HG03439 (cell line): Measurements from ENCODE around the gene SENP8.
"Not testable (repeated sequence)": the region's sequence is repeated elsewhere in the genome, so short reads cannot be mapped to it uniquely, and the experiment has no call there.

Source experiments
- ATAC-seq: cut with Tn5 transposase; IDR thresholded peaks from one replicate; pipeline ENCODE4 v1.9.1; 2021; ENCODE audit warnings: mild to moderate bottlenecking, moderate library complexity; ENCODE audit not compliant: unreplicated experiment

The SENP8 gene

DNA sequence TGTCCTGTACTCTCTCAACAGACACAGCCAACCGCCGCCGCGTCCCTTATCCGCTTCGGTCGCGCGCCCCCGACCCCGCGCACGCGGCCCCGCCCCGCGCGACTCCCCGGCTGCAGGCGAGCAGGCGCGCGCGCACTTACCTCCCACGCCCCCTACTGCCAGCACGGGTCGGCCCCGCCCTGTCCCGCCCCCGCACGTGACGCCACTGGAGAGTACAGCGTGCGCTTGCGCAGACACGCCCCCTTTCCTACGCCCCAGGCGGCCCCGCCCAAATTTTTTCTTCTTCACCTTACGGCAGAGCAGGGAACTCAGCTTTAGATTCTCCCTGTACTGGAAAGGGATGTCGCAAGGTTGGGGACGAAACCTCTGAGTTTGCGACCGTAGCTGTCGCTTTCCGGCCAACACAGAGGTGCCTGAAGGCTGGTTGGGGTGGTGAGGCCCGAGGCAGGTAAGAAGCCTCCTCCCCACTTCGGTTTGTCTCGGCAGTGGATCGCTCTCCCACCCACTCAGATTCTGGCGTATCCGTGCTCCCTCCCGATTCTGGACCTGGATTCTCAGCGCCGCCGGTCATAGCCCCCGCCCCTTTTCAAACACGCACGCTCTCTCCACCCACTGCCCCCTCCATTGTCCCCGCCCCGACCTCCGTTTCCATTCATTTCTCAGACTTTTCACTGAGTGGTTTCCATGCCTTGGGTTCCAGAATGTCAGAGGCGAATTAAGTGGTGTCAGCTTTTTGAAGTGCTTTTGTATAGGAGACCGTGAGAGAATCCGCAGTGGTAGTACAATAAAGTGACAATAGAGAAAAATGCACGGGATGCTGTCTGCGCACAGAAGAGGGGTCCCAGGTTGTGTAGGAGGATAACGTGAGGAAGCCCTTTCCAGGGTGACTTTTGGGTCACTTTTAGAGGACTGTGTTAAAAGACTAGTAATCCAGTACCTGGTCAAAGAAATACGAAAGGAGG, at the start of gene SENP8, which contains the start of gene MYO9A:
Gene SENP8, plus strand, starts transcription at position 387 of the 962 bp plus-strand sequence. CDS start 21,221 bp downstream, outside the sequence.
Gene MYO9A, minus strand, starts transcription at position 134 of the 962 bp plus-strand sequence. CDS start 71,587 bp downstream, outside the sequence.
- peak; percentile 69 for ATAC-seq

DNA sequence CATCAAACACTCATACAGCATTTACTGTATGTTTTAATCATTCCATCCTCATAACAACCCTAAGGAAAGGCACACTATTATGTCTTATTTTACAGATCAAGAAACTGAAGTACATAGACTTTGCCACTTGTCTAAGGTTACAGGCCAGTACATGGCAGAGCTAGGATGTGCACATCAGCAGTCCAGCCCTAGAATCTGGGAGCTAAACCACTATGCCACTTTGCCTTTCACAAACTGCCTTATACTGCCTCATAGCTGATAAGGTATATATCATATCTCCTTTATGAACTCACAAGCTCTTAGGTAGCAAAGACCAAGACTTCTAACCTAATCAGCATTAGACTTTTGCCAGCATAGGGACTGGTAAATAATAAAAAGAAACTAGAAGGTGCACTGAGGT, 49.3 kb upstream of the SENP8 start:
- no peak for ATAC-seq

DNA sequence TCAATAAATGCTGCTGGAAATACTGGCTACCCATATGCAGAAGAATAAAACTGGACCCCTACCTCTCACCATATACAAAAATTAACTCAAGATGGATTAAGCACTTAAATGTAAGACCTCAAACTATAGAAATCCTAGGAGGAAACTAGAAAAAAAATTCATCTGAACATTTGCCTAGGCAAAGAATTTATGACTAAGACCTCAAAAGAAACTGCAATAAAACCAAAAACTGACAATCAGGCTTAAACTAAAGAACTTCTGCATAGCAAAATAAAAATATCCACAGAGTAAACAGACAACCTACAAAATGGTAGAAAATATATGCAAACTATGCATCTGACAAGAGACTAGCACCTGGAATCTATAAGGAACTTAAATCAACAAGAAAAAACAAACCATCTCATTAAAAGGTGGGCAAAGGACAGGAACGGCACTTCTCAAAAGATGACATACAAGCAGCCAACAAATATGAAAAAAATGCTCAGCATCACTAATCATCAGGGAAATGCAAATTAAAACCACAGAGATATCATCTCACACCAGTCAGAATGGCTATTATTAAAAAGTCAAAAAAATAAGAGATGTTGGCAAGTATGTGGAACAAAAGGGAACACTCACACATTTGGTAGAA, 47.3 kb upstream of the SENP8 start:
- ATAC-seq: no peak

DNA sequence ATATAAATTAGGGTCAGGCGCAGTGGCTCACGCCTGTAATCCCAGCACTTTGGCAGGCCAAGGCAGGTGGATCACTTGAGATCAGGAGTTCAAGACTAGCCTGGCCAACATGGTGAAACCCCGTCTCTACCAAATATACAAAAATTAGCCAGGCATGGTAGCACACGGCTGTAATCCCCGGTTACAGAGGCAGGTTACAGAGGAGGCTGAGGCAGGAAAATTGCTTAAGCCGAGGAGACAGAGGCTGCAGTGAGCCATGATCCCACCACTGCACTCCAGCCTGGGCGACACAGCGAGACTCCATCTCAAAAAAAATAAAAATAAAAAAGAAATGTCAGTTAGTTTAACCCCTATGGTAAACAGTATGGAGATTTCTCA, 46.8 kb upstream of the SENP8 start:
- not testable (repeated sequence) for ATAC-seq

DNA sequence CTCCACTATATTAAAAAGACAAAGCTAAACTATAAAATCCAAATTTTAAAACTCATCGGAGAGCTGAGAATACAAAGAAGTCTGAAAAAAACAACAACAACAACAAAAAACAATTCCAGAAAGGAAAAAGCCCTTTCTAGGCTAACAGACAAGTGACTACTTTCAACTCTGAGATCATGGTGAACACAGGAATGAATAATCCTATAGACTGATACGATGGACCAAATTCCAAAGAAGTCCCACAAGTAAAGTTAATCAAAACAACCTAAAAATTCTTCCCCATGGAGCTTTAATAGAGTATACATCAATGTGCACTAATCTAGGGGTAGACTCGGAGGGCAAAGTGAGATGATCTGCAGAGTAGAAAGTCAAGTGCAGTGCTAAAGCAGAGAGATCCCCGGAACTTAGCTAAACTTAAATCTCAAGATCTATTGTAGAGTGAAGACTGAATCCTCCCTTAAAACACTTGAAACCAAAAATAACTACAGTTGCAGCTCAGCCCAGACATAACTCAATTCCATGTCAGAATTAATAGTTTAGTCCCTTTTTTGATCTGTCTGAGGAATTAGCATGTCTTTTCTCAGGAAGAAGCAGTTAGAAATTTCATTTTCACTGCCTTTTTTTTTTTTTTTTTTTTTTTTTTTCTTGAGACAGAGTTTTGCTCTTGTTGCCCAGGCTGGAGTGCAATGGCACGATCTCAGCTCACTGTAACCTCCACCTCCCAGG, 43.7 kb upstream of the SENP8 start:
- ATAC-seq: no peak

DNA sequence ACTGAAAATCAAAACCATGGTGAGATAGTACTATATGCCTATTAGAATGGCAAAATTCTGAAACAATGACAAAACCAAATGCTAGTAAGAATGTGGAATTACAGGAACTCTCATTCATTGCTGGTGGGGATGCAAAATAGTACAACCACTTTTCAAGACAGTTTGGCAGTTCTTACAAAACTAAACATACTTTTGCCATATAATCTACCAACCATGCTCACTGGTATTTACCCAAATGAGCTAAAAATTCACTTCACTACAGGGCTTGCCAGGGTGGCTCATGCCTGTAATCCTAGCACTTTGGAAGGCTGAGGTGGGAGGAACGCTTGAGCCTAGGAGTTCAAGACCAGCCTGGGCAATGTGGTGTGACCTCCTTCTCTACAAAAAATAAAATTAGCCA, 40.3 kb upstream of the SENP8 start:
- no peak for ATAC-seq

DNA sequence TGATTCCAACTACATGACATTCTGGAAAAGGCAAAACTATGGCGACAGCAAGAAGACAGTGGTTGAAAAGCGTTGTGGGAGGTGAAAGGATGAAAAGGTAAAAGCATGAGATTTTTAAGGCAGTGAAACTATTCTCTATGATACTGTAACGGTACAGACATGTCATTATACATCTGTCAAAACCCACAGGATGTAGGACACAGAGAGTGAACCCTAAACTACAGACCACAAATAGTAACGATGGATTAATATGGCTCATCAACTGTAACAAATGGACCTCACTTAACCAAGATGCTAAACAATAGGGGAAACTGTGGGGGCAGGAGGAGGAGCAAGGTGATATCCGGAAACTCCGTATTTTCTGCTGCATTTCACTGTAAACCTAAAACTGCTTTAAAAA, 39.3 kb upstream of the SENP8 start:
- no peak for ATAC-seq

DNA sequence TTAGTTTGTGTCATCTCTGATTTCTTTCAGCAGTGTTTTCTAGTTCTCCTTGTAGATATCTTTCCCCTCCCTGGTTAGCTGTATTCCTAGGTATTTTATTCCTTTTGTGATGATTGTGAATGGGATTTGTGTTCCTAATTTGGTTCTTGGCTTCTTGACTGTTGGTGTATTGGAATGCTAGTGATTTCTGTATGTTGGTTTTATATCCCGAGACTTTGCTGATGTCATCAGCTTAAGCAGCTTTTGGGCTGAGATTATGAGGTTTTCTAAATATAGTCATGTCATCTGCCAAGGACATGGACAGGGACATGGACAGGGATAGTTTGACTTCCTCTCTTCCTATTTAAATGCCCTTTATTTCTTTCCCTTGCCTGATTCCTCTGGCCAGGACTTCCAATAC, 36.0 kb upstream of the SENP8 start:
- no peak for ATAC-seq

DNA sequence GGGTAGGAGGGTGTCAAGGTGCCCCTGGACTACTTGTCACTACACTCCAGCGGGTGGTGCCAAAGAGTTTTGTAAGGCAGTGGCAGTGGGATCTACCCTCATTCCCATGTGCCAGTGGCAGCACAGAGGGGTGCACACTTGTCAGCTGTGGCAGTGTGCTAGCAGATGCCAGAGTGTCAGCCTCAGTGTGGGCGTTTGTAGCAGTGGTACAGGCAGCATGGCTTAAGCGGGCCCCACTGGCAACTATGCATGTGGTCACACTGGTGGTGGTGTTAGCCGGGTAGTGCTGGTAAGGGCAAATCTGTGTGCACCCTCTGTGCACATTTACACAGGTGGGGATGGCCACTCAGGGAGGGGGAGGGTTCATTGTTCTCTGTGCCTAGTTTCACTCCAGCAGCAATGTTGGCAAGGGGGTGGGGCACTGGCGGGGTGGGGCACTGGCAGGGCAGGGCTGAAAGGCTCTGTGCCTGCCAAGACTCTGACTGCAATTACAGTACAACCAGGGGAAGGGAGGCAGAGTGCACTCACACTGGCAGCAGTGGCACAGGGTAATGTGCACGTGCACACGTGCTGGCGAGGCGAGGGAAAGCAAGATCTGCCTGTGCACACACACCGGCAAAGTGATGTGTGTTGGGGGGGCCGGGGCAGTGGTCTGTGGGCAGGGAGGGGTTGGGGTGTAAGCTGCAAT, 32.0 kb upstream of the SENP8 start:
- ATAC-seq: no peak

DNA sequence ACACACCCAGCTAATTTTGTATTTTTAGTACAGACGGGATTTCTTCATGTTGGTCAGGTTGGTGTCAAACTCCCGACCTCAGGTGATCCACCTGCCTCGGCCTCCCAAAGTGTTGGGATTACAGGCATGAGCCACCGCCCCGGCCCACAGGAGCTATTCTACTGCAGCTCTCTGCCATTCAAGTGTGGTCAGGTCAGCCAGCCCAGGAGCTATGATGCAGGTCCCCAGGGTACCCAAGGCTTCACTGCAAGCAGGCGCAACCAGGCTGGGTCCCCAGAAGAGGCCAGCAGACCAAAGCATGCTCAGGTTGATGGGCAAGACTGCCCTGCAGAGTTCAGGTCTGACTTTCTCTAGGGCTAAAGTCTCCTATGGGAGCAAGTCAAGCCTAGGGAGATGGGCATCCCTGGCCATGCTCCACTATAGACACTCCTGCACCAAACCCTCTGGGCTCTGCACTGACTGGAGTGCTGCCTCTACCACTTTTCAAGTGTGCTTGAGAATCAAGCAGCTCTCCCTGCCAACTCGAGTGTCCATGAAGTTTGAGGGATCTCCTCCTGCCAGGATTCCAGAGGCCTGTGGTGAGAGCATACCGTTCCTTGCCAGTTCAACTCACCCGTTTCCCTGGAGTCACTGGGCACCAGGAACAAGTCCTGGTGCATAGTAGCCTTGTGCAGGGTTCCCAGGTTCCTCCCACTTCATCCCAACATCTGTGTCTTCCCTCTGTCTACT, 31.1 kb upstream of the SENP8 start:
- no peak for ATAC-seq

DNA sequence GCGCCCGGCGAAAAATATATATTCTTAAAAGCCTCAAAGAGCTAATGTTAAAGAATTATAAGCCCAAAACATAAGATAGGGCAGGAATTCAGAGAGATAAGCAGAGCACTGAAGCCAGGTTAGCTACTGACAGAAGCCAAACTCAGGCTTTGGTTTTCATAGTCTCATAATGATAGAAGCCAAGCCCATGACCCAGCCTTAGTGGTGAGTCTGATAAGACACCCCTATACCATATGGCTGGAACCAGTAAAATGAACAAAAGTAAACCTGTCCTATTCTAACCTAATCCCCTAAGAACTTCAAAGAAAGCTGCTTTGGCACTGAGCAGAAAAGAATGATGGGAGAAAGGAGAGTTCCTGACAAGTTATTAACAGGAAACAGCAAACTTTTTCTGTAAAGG, 26.2 kb upstream of the SENP8 start:
- no peak for ATAC-seq

DNA sequence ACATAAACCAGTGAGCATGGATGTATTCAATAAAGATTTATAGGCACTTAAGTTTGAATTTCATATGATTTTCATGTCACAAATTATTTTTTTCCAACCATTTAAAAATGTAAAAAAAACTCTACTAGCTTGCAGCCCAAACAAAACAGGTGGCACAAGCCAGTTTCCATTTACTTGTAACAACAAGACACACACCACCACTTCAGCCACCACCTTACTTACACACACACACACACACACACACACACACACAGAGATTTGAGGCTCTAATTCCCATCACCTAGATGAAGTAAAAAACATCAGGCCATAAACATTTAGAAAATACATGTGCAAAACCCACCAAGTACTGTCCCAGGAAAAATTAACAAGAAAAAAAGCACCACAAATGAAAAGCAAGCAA, 25.5 kb upstream of the SENP8 start:
- ATAC-seq: no peak

DNA sequence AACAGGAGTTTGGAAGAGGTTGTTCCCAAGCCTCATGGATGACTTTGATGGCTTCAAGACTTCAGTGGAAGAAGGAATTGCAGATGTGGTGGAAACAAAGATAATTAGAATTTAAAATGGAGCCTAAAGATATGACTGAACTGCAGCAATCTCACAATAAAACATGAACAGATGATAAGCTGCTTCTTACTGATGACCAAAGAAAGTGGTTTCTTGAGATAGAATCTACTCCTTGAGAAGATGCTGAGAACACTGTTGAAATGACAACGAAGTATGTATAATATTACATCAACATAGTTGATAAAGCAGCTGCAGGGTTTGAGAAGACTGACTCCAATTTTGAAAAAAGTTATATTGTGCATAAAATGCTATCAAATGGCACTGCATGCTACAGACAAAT, 21.4 kb upstream of the SENP8 start:
- ATAC-seq: no peak

DNA sequence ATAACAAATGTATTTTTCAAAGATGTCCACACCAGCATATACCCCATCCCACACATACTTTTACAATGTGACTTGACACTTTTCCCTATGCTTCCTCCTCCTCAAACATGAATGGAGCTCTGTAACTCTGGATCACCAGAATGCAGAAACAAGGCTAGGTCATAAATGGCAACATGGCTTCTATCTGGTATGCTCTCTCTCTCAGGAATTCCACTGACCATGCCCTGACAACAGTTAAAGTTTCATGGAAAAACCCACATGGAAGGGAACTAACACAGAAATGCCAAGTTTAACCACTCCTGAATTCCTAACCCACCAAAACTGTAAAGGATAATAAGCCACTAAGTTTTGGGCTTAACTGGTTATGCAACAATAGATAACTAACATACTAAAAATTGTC, 20.2 kb upstream of the SENP8 start:
- ATAC-seq: no peak

DNA sequence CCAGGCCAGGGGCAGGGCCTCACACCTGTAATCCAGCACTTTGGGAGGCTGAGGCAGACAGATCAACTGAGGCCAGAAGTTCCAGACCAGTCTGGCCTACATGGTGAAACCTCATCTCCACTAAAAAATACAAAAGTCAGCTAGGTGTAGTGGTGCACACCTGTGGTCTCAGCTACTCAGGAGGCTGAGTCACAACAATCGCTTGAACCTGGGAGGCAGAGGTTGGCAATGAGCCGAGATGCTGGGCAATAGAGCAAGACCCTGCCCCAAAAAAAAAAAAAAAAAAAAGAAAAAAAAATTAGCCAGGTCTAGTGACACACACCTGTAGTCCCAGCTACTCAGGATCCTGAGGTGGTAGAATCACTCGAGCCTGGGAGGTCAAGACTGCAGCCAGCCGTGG, 19.0 kb upstream of the SENP8 start:
- ATAC-seq: no peak

DNA sequence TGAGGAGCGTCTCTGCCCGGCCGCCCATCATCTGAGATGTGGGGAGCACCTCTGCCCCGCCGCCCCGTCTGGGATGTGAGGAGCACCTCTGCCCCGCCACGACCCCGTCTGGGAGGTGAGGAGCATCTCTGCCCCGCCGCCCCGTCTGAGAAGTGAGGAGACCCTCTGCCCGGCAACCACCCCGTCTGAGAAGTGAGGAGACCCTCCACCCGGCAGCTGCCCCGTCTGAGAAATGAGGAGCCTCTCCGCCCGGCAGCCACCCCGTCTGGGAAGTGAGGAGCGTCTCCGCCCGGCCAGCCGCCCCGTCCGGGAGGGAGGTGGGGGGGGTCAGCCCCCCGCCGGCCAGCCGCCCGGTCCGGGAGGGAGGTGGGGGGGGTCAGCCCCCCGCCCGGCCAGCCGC, 17.7 kb upstream of the SENP8 start:
- ATAC-seq: not testable (repeated sequence)

DNA sequence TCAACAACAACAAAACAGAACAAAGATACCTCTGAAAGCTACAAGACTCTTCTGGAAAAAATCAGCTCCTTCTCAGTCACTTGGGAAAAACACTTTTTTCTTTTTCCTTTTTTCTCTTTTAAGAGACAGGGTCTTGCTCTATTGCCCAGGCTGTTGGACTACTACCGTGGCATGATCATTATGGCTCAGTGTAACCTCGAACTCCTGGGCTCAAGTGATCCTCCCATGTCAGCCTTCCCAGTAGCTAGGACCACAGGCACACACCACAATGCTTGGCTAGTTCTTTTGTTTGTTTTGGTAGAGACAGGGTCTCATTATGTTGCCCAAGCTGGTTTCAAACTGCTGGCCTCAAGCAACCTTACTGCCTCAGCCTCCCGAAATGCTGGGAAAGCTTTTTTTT, 13.1 kb upstream of the SENP8 start:
- ATAC-seq: no peak

DNA sequence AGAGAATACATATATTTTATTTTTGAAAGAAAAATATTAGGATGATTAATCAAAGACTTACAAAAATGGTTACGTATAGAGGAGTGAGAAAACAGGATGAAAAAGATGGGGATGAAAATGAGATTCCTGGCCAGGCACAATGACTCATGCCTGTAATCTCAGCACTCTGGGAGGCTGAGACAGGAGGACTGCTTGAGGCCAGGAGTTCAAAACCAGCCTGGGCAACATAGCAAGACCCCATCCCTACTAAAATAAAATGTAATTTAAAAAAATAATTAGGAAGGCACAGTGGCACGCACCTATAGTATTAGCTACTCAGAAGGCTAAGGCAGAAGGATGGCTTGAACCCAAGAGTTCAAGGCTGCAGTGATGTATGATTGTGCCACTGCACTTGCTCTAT, 12.1 kb upstream of the SENP8 start:
- ATAC-seq: no peak

DNA sequence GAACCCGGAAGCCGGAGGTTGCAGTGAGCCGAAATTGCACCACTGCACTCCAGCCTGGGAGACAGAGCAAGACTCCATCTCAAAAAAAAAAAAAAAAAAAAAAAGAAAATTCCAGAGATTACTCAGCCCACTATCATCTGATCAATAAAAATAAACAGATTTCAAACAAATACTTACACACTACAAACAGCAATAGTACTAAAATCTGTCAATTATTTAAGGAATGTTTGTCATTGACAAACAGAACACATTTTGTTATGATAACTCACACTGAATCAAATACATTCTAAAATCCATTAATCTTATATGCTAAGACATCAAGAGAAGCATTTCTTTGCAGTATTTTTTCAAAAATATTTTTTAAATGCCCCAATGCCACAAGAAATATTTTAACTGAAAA, 7.8 kb upstream of the SENP8 start:
- ATAC-seq: no peak

DNA sequence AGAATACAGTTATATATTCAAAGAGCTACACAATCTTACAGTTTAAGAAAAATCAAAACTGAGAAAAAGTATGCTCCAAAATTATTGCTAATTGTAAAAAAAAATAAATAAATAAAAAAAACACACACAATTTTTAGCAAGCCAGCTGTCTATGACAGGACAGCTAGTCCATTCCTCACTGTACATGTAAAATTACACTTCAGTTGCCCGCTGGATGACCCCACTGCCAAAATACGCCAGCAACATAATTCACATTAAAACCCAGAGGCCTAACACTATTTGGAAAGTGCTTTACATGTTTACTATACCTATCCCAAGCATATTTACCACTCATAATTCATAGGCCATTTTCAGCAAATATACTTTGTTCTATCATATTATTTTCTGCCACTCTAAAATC, 6.1 kb upstream of the SENP8 start:
- no peak for ATAC-seq
